SK-N-MC (cell line): ENCODE data around the gene LILRA5.
"Not testable (repeated sequence)": the region's sequence is repeated elsewhere in the genome, so short reads cannot be mapped to it uniquely, and the experiment has no call there.

Experiments used
- EZH2 ChIP-seq: fragments of 200-600 bp; sonication (generic); IDR thresholded peaks from one replicate; pipeline ENCODE4 v1.6.1; 2017; ENCODE audit warnings: antibody characterized with exemption
- POLR2AphosphoS5 ChIP-seq: IDR thresholded peaks from 2 replicates; pipeline ENCODE4 v1.6.1; 2012; ENCODE audit warnings: mild to moderate bottlenecking, low read depth, low read length, borderline replicate concordance

GRCh38 chr19:54272181-54272580, 40.8 kb downstream of the LILRA5 start:
- not testable (repeated sequence) for TF ChIP-seq EZH2, POLR2AphosphoS5
